Measurements from ENCODE around the gene USO1.

The USO1 gene

DNA sequence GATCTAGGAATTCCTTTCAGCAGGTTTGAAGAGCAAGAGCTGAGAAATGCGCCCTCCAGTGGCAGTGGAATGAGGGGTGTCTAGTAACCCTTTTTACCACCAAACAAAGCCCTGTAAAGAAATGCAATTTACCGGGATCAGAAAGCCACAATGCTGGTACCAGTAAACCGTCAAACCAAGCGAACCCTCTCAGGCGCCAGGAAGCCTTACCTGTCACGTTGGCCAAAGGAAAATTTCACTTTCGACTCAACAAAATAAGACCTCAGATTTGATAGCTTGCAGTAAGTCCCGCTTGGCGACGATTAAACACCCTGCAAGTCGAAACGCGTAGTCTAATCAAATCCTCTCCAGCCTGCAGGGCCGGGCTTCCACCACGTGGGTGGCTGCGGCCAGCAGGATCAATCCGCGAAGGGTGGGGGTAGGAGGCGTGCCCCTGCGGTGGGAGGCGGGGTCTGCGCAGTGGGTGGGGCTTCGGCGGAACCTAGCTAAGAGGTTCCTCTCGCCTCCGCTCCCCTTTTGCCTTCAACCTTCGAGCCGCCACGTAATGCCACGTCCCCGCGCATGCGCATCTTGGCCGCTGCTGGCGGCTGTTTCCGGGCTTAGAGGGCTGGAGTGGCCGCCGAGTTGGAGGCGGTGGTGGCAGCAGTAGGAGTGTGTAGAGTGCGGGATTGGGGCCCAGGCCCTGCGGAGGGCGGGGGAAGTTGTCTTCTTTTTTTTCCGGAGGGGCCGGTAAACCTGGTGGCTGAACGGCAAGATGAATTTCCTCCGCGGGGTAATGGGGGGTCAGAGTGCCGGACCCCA, at the start of gene USO1:
Gene USO1 (plus strand): TSS at position 512 of the 801 bp plus-strand sequence. CDS start 243 bp downstream, at position 755.
- peak within 1 kb of the TSS; percentile 73 for H3K4me3 ChIP-seq (ENCODE audit: low read depth, low read length)
- peak; percentile 97 for DNase-seq (ENCODE audit: low read depth)
- TF ChIP-seq, protein P1, sequence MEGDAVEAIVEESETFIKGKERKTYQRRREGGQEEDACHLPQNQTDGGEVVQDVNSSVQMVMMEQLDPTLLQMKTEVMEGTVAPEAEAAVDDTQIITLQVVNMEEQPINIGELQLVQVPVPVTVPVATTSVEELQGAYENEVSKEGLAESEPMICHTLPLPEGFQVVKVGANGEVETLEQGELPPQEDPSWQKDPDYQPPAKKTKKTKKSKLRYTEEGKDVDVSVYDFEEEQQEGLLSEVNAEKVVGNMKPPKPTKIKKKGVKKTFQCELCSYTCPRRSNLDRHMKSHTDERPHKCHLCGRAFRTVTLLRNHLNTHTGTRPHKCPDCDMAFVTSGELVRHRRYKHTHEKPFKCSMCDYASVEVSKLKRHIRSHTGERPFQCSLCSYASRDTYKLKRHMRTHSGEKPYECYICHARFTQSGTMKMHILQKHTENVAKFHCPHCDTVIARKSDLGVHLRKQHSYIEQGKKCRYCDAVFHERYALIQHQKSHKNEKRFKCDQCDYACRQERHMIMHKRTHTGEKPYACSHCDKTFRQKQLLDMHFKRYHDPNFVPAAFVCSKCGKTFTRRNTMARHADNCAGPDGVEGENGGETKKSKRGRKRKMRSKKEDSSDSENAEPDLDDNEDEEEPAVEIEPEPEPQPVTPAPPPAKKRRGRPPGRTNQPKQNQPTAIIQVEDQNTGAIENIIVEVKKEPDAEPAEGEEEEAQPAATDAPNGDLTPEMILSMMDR (IDR thresholded peaks at IDR 0.05; ENCODE audit: low read depth, low read length, missing control alignments), result peak; percentile 91
- in situ Hi-C loops (cut with HindIII; ENCODE audit: low sequenced_read_pairs), result no loop called here

DNA sequence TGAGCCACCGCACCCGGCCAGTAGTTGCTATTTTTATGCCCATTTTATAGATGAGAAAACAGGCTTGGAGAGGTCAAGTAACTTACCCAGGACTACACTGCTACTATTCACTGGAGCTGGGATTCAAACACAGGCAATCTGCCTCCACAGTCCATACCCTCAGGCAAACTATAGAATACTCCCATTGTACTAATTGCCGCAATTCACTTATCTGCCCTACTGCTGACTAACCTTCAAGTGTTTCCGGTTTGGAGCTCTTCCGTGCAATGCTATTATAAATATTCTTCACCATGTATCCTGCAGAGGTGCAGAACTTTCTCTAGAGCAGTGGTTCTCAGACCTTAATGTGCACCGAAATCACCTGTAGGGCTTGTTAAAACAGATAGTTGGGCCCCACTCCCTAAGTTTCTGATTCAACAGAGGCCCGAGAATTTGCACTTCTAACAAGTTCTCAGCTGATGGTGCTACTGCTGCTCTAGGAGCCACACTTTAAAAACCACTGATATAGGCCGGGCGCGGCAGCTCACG, 49.3 kb upstream of the USO1 start:
- no peak for DNase-seq (ENCODE audit: low read depth)
- in situ Hi-C loops (cut with HindIII; ENCODE audit: low sequenced_read_pairs), result no loop called here
- TF ChIP-seq, protein P1 (IDR thresholded peaks at IDR 0.05; ENCODE audit: low read depth, low read length, missing control alignments), result no peak

DNA sequence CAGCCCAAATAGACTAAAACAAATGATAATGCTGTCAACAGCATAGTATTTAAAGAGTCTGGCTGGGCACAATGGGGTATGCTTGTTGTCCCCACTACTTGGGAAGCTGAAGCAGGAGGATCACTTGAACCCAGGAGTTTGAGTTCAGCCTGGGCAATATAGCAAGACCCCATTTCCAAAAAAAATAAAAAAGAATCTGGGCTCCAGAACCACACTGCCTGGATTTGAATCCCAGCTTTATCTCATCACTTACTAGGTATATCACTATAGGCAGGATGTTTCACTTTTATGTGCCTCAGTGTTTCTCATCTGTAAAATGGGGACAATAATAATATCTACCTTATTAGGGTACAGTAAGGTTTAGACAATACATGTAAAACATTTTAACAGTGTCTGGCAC, 45.9 kb upstream of the USO1 start:
- TF ChIP-seq, protein P1 (IDR thresholded peaks at IDR 0.05; ENCODE audit: low read depth, low read length, missing control alignments), result no peak
- H3K4me3 ChIP-seq (ENCODE audit: low read depth, low read length), result no peak overlapping the region
- no peak for DNase-seq (ENCODE audit: low read depth)
- in situ Hi-C loops (cut with HindIII; ENCODE audit: low sequenced_read_pairs), result no loop called here

More for the DNA sequence above, 49.3 kb upstream of the USO1 start:
- no peak overlapping the region for H3K4me3 ChIP-seq (ENCODE audit: low read depth, low read length)

DNA sequence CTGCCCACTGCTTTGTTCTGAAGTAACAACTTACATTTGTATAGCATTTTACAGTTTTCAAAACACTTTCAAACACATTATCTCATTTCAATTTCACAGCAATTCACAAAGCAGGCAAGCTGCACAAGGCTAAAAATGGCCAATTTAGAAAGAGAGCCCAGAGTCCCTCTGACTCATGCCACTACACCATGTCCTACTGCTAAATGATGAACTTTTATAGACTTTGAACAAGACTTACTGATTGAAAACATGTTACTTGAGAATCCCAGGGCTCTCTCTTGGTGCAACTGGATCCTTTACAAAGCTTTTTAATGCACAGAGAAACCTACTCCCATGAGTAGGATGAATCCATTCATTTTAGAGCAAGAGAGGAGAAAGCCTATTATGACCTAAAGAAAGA, 45.4 kb upstream of the USO1 start:
- no peak for DNase-seq (ENCODE audit: low read depth)
- in situ Hi-C loops (cut with HindIII; ENCODE audit: low sequenced_read_pairs), result no loop called here
- TF ChIP-seq, protein P1 (IDR thresholded peaks at IDR 0.05; ENCODE audit: low read depth, low read length, missing control alignments), result no peak
- H3K4me3 ChIP-seq (ENCODE audit: low read depth, low read length), result no peak overlapping the region

- no peak for DNase-seq (ENCODE audit: low read depth)
- in situ Hi-C loops (cut with HindIII; ENCODE audit: low sequenced_read_pairs), result no loop called here
- H3K4me3 ChIP-seq (ENCODE audit: low read depth, low read length), result no peak overlapping the region
- TF ChIP-seq, protein P1 (IDR thresholded peaks at IDR 0.05; ENCODE audit: low read depth, low read length, missing control alignments), result no peak
Measured at GRCh38 chr4:75679876-75680575, 44.4 kb upstream of the USO1 start.

- in situ Hi-C loops (cut with HindIII; ENCODE audit: low sequenced_read_pairs), result no loop called here
Measured at GRCh38 chr4:75683482-75684155, 40.8 kb upstream of the USO1 start.

More at GRCh38 chr4:75683482-75684155, 40.8 kb upstream of the USO1 start:
- H3K4me3 ChIP-seq (ENCODE audit: low read depth, low read length), result no peak overlapping the region
- no peak for DNase-seq (ENCODE audit: low read depth)
- TF ChIP-seq, protein P1 (IDR thresholded peaks at IDR 0.05; ENCODE audit: low read depth, low read length, missing control alignments), result no peak

All from astrocyte of the cerebellum (primary cell).